ENCODE data around the gene LTB4R.
"Not testable (repeated sequence)": the region's sequence is repeated elsewhere in the genome, so short reads cannot be mapped to it uniquely, and the experiment has no call there.

Gene LTB4R

GRCh38 chr14:24348186-24348585, 36.9 kb downstream of the LTB4R start:
- no peak for DNase-seq

GRCh38 chr14:24349742-24350141, 38.4 kb downstream of the LTB4R start:
- no peak for DNase-seq

- DNase-seq: no peak
Observed at GRCh38 chr14:24351517-24351916, 40.2 kb downstream of the LTB4R start.

GRCh38 chr14:24353559-24354481, 42.5 kb downstream of the LTB4R start:
- DNase-seq: no peak

GRCh38 chr14:24354482-24354825, 43.2 kb downstream of the LTB4R start:
- not testable (repeated sequence) for DNase-seq

GRCh38 chr14:24355009-24355408, 43.7 kb downstream of the LTB4R start:
- DNase-seq: no peak

- no peak for DNase-seq
Observed at GRCh38 chr14:24356208-24356607, 44.9 kb downstream of the LTB4R start.

- no peak for DNase-seq
Observed at GRCh38 chr14:24360281-24360680, 49.0 kb downstream of the LTB4R start.

- DNase-seq: no peak
Observed at GRCh38 chr14:24361326-24361725, 50.0 kb downstream of the LTB4R start.

GRCh38 chr14:24362241-24362960, 51.1 kb downstream of the LTB4R start:
- no peak for DNase-seq

GRCh38 chr14:24363401-24363800, 52.1 kb downstream of the LTB4R start:
- no peak for DNase-seq

- DNase-seq: no peak
Observed at GRCh38 chr14:24364841-24365240, 53.5 kb downstream of the LTB4R start.

- DNase-seq: peak; percentile 80
Observed at GRCh38 chr14:24365600-24366412, 54.5 kb downstream of the LTB4R start.

- DNase-seq: no peak
Observed at GRCh38 chr14:24366413-24366720, 55.1 kb downstream of the LTB4R start.

- DNase-seq: peak; percentile 23
Observed at GRCh38 chr14:24366721-24367513, 55.6 kb downstream of the LTB4R start.

All from stimulated activated CD4-positive, alpha-beta T cell treated with anti-CD3 and anti-CD28 coated beads, Interleukin-1b, Interleukin-23, amount 100 ng/mL, for 48 hours (primary cell).